ENCODE measurements around the gene CFAP157. TPM values are rescaled to one million over a fixed set of nuclear protein-coding genes. Genes with fewer than 3 reads are reported as not detected.

CFAP157 gene
- total RNA-seq, 1 experiment from 2014 or later: 0.68 TPM

DNA sequence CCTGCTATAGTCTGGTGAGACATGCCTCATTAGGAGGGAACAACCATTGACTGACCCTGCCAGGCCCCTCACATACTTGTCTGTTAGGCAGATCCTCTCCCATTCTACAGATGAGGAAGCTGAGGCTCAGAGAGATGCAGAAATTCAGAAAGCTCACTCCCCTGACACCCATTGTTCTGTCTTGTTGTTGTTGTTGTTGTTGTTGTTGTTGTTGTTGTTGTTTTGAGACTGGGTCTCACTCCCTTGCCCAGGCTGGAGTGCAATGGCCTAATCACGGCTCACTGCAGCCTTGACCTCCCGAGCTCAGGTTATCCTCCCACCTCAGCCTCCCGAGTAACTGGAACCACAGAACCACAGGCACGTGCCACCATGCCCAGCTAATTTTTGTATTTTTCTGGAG, 13.1 kb upstream of the CFAP157 start:
- no peaks in the 10 kb centered on the region for H3F3A ChIP-seq (ENCODE audit: insufficient read depth, low read depth)
- H3K9me2 ChIP-seq (ENCODE audit: insufficient read depth): no peaks in the 10 kb centered on the region
- H3K36me3 ChIP-seq (ENCODE audit: low read depth): no peaks in the 10 kb centered on the region
- H4K20me1 ChIP-seq (ENCODE audit: insufficient read depth): no peaks in the 10 kb centered on the region
- H3K27ac ChIP-seq: no peak overlapping the region
- POLR2A ChIA-PET (ENCODE audit: unreplicated experiment): no interaction called here
- H3K4me1 ChIP-seq (replicated peaks; ENCODE audit: insufficient read depth): no peaks in the 10 kb centered on the region
- CTCF ChIA-PET: no interaction called here
- no peak for TF ChIP-seq EZH2 (IDR thresholded peaks at IDR 0.05; ENCODE audit: low read depth)
- TF ChIP-seq, protein P1, sequence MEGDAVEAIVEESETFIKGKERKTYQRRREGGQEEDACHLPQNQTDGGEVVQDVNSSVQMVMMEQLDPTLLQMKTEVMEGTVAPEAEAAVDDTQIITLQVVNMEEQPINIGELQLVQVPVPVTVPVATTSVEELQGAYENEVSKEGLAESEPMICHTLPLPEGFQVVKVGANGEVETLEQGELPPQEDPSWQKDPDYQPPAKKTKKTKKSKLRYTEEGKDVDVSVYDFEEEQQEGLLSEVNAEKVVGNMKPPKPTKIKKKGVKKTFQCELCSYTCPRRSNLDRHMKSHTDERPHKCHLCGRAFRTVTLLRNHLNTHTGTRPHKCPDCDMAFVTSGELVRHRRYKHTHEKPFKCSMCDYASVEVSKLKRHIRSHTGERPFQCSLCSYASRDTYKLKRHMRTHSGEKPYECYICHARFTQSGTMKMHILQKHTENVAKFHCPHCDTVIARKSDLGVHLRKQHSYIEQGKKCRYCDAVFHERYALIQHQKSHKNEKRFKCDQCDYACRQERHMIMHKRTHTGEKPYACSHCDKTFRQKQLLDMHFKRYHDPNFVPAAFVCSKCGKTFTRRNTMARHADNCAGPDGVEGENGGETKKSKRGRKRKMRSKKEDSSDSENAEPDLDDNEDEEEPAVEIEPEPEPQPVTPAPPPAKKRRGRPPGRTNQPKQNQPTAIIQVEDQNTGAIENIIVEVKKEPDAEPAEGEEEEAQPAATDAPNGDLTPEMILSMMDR (conservative IDR thresholded peaks at IDR 0.05): no peak
- intact Hi-C loops (cut with micrococcal nuclease; ENCODE audit: unreplicated experiment): no loop called here
- BruUV-seq (replicated peaks): no TSS peak
- H3K4me3 ChIP-seq: no peak overlapping the region
- no peak for DNase-seq
- no peak overlapping the region for H3K4me2 ChIP-seq
- H2AFZ ChIP-seq: no peak overlapping the region
- H3K79me2 ChIP-seq (ENCODE audit: low read depth): no peaks in the 10 kb centered on the region
- H3K27me3 ChIP-seq (ENCODE audit: insufficient read depth, low read depth): no peaks in the 10 kb centered on the region
- H3K9me3 ChIP-seq (ENCODE audit: insufficient read depth, low read depth): no peaks in the 10 kb centered on the region

DNA sequence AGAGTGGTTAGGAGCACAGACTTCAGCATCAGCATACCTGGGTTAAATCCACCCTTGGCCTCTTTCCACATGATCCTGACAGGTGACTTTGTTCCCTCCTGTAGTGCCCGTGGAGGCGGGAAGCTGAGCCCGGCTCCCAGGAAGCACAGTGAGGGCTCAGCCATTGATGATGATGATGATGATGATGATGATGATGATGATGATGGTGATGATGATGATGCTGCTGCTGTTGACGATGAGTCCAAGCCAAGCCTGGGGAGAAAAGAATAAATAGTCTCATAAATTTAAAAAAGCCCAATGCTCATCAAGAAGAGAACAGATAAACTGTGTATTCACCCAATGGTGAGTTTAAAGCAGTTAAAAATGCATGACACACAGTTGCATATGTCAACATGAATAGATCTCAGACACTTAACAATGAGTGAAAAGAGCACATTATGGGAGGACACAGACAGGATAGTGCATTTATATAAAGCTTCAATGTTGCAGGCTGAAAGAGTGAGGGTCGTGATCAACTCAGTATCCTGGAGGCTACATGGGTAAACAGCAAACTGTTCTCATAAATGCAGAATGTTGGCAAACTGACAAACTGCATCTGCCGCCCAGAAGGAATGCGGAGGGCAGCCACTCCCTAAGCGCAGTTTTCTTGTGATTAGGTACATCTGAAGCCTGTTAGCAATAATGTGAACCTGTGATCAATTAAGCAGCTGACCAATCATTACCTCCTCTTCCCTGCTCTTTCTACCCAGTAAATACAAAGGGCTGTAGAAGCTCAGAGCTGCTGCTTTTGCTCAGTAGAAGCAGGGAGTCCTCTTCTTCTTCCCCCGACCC, 11.7 kb upstream of the CFAP157 start:
- Histone ChIP-seq H3K9me2 (ENCODE audit: insufficient read depth) (no peaks in the 10 kb centered on the region), H2AFZ (no peak overlapping the region), H3K4me2 (no peak overlapping the region), H3K27me3 (ENCODE audit: insufficient read depth, low read depth) (no peaks in the 10 kb centered on the region), H3K4me1 (replicated peaks; ENCODE audit: insufficient read depth) (peaks cover 4% of the 10 kb centered on the region), H3K79me2 (ENCODE audit: low read depth) (no peaks in the 10 kb centered on the region), H3K9me3 (ENCODE audit: insufficient read depth, low read depth) (no peaks in the 10 kb centered on the region), H3F3A (ENCODE audit: insufficient read depth, low read depth) (no peaks in the 10 kb centered on the region), H3K27ac (no peak overlapping the region), H4K20me1 (ENCODE audit: insufficient read depth) (no peaks in the 10 kb centered on the region), H3K36me3 (ENCODE audit: low read depth) (no peaks in the 10 kb centered on the region), H3K4me3 (no peak overlapping the region)
- ChIA-PET POLR2A (ENCODE audit: unreplicated experiment) (no interaction called here), CTCF (no interaction called here)
- TF ChIP-seq EZH2 (IDR thresholded peaks at IDR 0.05; ENCODE audit: low read depth): no peak
- TF ChIP-seq, protein P1 (conservative IDR thresholded peaks at IDR 0.05): no peak
- no peak for DNase-seq
- intact Hi-C loops (cut with micrococcal nuclease; ENCODE audit: unreplicated experiment): no loop called here
- BruUV-seq (replicated peaks): no TSS peak

DNA sequence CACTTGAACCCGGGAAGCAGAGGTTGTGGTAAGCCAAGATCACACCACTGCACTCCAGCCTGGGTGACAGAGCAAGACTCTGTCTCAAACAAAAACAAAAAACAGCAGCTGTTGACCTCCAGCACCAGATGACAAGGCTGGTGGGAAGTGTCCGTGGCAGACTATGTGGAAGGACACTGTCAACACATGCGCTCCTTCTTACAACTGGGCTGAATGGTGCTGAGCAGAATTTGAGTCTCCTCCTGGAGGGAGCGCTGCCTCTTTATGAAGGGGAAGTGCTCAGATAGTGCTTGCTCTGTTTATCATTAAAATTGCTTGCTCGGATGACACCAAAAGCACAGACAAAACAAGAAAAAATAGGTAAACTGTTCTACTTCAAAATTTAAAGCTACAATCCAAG, 9.2 kb upstream of the CFAP157 start:
- ChIA-PET CTCF (interaction anchor here (0.6 kb wide), 1 partner anchor 181 kb away, joined by 3 read pairs; no protein-coding TSS in a partner anchor), POLR2A (ENCODE audit: unreplicated experiment) (no interaction called here)
- Histone ChIP-seq H3K79me2 (ENCODE audit: low read depth) (no peaks in the 10 kb centered on the region), H3F3A (ENCODE audit: insufficient read depth, low read depth) (no peaks in the 10 kb centered on the region; the same call in 1 of the 2 replicates), H3K4me3 (no peak overlapping the region), H3K9me3 (ENCODE audit: insufficient read depth, low read depth) (no peaks in the 10 kb centered on the region), H3K27ac (no peak overlapping the region), H3K27me3 (ENCODE audit: insufficient read depth, low read depth) (no peaks in the 10 kb centered on the region), H3K9me2 (ENCODE audit: insufficient read depth) (no peaks in the 10 kb centered on the region), H2AFZ (no peak overlapping the region), H3K36me3 (ENCODE audit: low read depth) (no peaks in the 10 kb centered on the region), H3K4me1 (replicated peaks; ENCODE audit: insufficient read depth) (peaks cover 4% of the 10 kb centered on the region), H4K20me1 (ENCODE audit: insufficient read depth) (no peaks in the 10 kb centered on the region), H3K4me2 (no peak overlapping the region)
- DNase-seq: no peak
- intact Hi-C loops (cut with micrococcal nuclease; ENCODE audit: unreplicated experiment): no loop called here
- TF ChIP-seq EZH2 (IDR thresholded peaks at IDR 0.05; ENCODE audit: low read depth): no peak
- TF ChIP-seq, protein P1 (conservative IDR thresholded peaks at IDR 0.05): no peak
- no TSS peak for BruUV-seq (replicated peaks)
